Glutamatergic neuron (in vitro differentiated cells): ENCODE data around the gene SFXN1. TPM values are rescaled to one million over a fixed set of nuclear protein-coding genes. Genes with fewer than 3 reads are reported as not detected.

Experiments
- DNase-seq: peaks from one replicate; pipeline ENCODE4 v3.0.0; 2022
- H3K27ac Mint-ChIP-seq: one replicate; pipeline ENCODE4 v1.8.0; 2020; ENCODE audit warnings: mild to moderate bottlenecking, mixed read lengths, inconsistent platforms; ENCODE audit not compliant: unreplicated experiment
- H3K27me3 Mint-ChIP-seq: one replicate; pipeline ENCODE4 v1.8.0; 2020; ENCODE audit warnings: mild to moderate bottlenecking, moderate library complexity, mixed read lengths, inconsistent platforms; ENCODE audit not compliant: unreplicated experiment
- H3K36me3 Mint-ChIP-seq: one replicate; pipeline ENCODE4 v1.8.0; 2020; ENCODE audit warnings: mild to moderate bottlenecking, mixed read lengths, inconsistent platforms; ENCODE audit not compliant: unreplicated experiment
- H3K4me1 Mint-ChIP-seq: one replicate; pipeline ENCODE4 v1.8.0; 2020; ENCODE audit warnings: mild to moderate bottlenecking, low read depth, mixed read lengths, inconsistent platforms; ENCODE audit not compliant: unreplicated experiment
- H3K4me3 Mint-ChIP-seq: one replicate; pipeline ENCODE4 v1.8.0; 2020; ENCODE audit warnings: mild to moderate bottlenecking, mixed read lengths, inconsistent platforms; ENCODE audit not compliant: unreplicated experiment
- H3K9me3 Mint-ChIP-seq: one replicate; pipeline ENCODE4 v1.8.0; 2020; ENCODE audit warnings: mild to moderate bottlenecking, moderate library complexity, mixed read lengths, inconsistent platforms; ENCODE audit not compliant: unreplicated experiment
- total RNA-seq: library from RNA; stranded (reverse); fragmentation: NEBNext Ultra II Directional; extraction: Animal tissue kit (Norgen Biotek cat#: 25700); gene quantifications from one replicate; pipeline ENCODE4 v1.2.1, GENCODE V29; 2021; ENCODE audit not compliant: unreplicated experiment
- TF ChIP-seq, protein P1 (sequence below): fragments of 200-600 bp; sonication (generic); IDR thresholded peaks from one replicate; pipeline ENCODE4 v1.5.0; 2021; ENCODE audit not compliant: partially characterized antibody, unreplicated experiment

Gene SFXN1
- total RNA-seq, 1 donor from 2014 or later: 67.7 TPM

DNA sequence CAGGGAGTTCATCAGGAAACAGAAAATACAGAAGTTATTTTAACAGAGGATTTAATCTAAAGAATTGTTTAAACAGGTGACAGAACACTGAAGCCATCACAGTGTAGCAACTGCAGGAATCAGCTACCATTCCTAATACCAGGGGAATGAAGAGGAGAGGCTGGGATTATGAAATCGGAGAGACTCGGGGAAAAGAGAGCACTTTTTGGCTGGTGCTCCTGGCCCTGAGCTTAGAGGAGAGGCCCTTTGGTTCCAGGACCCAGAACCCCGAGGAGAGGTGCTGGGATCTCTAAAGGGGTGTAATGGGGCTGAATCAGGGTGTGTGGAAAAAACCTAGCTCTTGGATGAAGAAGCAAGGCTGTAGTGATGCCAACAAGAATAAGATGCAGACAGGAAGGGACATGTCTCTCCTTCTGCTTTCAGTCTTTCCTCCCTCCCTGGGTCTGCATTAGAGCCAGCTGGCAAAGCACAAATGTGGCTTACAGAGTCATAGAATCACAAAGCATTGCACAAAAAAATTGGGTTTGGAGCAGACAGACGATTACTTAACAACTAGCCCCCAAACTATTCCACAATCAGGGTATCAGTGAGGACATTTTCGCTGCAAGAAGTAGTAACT, 11.6 kb upstream of the SFXN1 start:
- H3K36me3 Mint-ChIP-seq: no peaks in the 10 kb centered on the region
- H3K4me1 Mint-ChIP-seq: no peaks in the 10 kb centered on the region
- DNase-seq: no peak
- no peak overlapping the region for H3K27ac Mint-ChIP-seq
- no peaks in the 10 kb centered on the region for H3K27me3 Mint-ChIP-seq
- TF ChIP-seq, protein P1, sequence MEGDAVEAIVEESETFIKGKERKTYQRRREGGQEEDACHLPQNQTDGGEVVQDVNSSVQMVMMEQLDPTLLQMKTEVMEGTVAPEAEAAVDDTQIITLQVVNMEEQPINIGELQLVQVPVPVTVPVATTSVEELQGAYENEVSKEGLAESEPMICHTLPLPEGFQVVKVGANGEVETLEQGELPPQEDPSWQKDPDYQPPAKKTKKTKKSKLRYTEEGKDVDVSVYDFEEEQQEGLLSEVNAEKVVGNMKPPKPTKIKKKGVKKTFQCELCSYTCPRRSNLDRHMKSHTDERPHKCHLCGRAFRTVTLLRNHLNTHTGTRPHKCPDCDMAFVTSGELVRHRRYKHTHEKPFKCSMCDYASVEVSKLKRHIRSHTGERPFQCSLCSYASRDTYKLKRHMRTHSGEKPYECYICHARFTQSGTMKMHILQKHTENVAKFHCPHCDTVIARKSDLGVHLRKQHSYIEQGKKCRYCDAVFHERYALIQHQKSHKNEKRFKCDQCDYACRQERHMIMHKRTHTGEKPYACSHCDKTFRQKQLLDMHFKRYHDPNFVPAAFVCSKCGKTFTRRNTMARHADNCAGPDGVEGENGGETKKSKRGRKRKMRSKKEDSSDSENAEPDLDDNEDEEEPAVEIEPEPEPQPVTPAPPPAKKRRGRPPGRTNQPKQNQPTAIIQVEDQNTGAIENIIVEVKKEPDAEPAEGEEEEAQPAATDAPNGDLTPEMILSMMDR: no peak
- H3K4me3 Mint-ChIP-seq: no peak overlapping the region
- peaks cover 4% of the 10 kb centered on the region for H3K9me3 Mint-ChIP-seq

DNA sequence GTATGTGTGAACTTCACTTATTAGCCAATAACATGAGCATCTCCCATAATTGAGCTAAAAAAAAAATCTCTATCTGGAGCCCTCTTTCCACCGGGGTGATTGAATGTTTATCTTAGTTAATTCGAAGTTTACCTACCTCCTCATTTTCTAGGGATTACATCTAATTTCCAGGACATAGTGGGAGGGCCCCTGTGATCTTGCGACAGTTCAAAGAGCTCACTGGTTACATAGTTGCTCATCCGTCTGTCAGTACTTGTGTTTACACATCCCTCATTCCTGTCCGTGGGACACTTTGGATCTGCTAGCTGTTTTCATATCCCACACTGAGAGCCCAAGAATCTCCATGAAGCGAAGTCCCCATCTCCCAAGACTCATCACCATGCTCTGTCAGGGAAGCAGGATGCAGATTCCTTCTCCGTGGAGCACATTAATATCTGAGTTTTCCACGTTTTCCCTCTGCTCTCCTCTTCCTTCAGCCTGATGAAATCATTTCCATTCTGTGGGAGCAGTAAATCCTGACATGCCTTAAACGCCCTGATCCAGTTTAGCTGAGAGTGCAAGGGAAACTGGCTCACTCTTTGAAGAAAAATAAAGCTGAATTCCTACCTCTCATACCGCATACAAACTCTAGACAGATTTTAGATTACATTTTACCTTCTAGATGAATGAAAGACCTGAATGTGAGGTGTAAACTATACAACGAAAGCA, 10.2 kb upstream of the SFXN1 start:
- H3K4me3 Mint-ChIP-seq: no peak overlapping the region
- TF ChIP-seq, protein P1: no peak
- no peak for DNase-seq
- H3K9me3 Mint-ChIP-seq: peaks cover 2% of the 10 kb centered on the region
- no peak overlapping the region for H3K27ac Mint-ChIP-seq
- H3K27me3 Mint-ChIP-seq: no peaks in the 10 kb centered on the region
- no peaks in the 10 kb centered on the region for H3K4me1 Mint-ChIP-seq
- no peaks in the 10 kb centered on the region for H3K36me3 Mint-ChIP-seq

DNA sequence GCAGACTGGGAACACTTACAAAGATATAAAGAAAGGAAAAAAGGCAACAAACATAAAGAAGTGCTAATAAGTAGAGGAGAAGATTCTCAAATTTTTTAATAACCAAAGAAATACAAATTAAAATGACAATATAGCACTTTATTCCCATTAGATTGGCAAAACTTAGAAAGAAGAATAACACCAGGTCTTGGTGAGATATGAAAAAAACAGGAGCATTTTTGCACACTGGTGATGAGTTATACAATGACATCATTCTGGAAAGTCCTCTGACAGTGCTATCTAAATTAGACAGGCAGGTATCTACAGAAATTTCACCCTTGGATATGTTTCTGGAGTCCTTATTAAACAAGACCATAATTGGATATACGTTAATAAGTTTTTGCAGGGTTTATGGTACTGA, 9.5 kb upstream of the SFXN1 start:
- no peaks in the 10 kb centered on the region for H3K4me1 Mint-ChIP-seq
- H3K4me3 Mint-ChIP-seq: no peak overlapping the region
- peaks cover 2% of the 10 kb centered on the region for H3K9me3 Mint-ChIP-seq
- H3K27me3 Mint-ChIP-seq: no peaks in the 10 kb centered on the region
- DNase-seq: no peak
- no peak overlapping the region for H3K27ac Mint-ChIP-seq
- H3K36me3 Mint-ChIP-seq: no peaks in the 10 kb centered on the region
- TF ChIP-seq, protein P1: no peak

DNA sequence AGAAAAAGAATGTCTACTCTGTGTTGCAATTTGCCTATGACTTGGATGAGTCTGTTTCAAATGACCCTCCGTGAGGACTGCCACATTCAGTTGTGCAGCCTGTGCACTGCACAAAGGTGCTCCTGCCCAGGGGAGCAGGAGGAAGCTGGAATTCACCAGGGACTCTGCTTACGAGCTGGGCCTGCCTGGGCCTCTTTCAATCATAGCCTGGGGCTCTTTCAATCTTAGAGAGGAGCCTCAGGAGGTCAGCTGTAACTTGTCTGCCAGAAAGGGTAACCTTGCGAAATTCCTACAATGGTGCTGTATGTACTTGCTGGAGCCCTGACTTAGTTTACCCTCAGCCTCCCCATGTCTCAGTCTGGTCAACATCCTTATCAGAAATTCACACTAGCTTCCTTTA, 8.4 kb upstream of the SFXN1 start:
- DNase-seq: no peak
- Mint-ChIP-seq H3K27ac (no peak overlapping the region), H3K4me1 (no peaks in the 10 kb centered on the region), H3K27me3 (no peaks in the 10 kb centered on the region), H3K36me3 (peaks cover 5% of the 10 kb centered on the region), H3K4me3 (no peak overlapping the region), H3K9me3 (peaks cover 2% of the 10 kb centered on the region)
- TF ChIP-seq, protein P1: no peak

DNA sequence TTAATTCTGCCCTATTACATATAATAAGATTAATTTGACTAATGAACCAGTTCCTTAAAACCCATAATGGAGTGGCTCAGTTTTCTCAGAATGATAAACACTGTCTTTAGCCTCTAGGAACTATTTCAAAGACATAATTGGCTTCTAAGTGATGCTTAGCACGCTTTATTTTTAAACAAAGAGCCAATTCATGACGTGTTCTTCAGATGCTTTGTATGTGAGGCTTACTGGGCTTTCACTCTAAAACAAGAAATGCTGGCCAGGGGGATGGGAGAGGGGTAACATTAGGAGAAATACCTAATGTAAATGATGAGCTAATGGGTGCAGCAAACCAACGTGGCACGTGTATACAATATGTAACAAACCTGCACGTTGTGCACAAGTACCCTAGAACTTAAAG, 7.6 kb upstream of the SFXN1 start:
- TF ChIP-seq, protein P1: no peak
- no peak overlapping the region for H3K4me3 Mint-ChIP-seq
- DNase-seq: no peak
- no peak overlapping the region for H3K27ac Mint-ChIP-seq
- H3K4me1 Mint-ChIP-seq: no peaks in the 10 kb centered on the region
- H3K27me3 Mint-ChIP-seq: no peaks in the 10 kb centered on the region
- H3K9me3 Mint-ChIP-seq: peaks cover 2% of the 10 kb centered on the region
- H3K36me3 Mint-ChIP-seq: peaks cover 5% of the 10 kb centered on the region
